Calu3 (cell line): ENCODE data around the gene AIP. TPM values are rescaled to one million over a fixed set of nuclear protein-coding genes. Genes with fewer than 3 reads are reported as not detected.

Source experiments
- BruUV-seq: library from RNA; stranded (reverse); fragments of 400-500 nt; replicated peaks from 2 replicates; lab custom pipeline; 2021; lab: Mats Ljungman, UMichigan
- CTCF ChIA-PET: fragments of 300-600 bp; sonication (Branson Sonifier 250); formaldehyde crosslinking; loops from one replicate; lab custom pipeline; 2022; ENCODE audit warnings: antibody characterized with exemption; lab: Charles Lee
- DNase-seq: peaks from one replicate; pipeline ENCODE4 v3.0.0; 2022
- H3K27ac Mint-ChIP-seq: one replicate; pipeline ENCODE4 v1.8.0; 2022; ENCODE audit warnings: mixed read lengths; ENCODE audit not compliant: unreplicated experiment
- H3K27me3 Mint-ChIP-seq: one replicate; pipeline ENCODE4 v1.8.0; 2022; ENCODE audit warnings: mixed read lengths; ENCODE audit not compliant: unreplicated experiment
- H3K36me3 Mint-ChIP-seq: one replicate; pipeline ENCODE4 v1.8.0; 2022; ENCODE audit warnings: mild to moderate bottlenecking, moderate library complexity, mixed read lengths; ENCODE audit not compliant: insufficient read depth, unreplicated experiment
- H3K4me1 Mint-ChIP-seq: one replicate; pipeline ENCODE4 v1.8.0; 2022; ENCODE audit warnings: mild to moderate bottlenecking, low read depth, mixed read lengths; ENCODE audit not compliant: unreplicated experiment
- H3K4me3 Mint-ChIP-seq: one replicate; pipeline ENCODE4 v1.8.0; 2022; ENCODE audit warnings: mild to moderate bottlenecking, low read depth, moderate library complexity, mixed read lengths; ENCODE audit not compliant: unreplicated experiment
- H3K9me3 Mint-ChIP-seq: one replicate; pipeline ENCODE4 v1.8.0; 2022; ENCODE audit warnings: low read depth, mixed read lengths; ENCODE audit not compliant: unreplicated experiment
- intact Hi-C: fragments of 100-400 bp; cut with micrococcal nuclease; formaldehyde crosslinking; loops from one replicate; pipeline ENCODE4 v1.10.0; 2022; ENCODE audit not compliant: unreplicated experiment
- total RNA-seq: library from RNA; stranded (reverse); gene quantifications from 2 replicates; pipeline ENCODE4 v1.2.3, GENCODE V29; 2022
- TF ChIP-seq, protein P1 (sequence below): fragments of 200-600 bp; IDR thresholded peaks from one replicate; pipeline ENCODE4 v1.8.0; 2022; ENCODE audit warnings: antibody characterized with exemption; ENCODE audit not compliant: unreplicated experiment

Gene AIP
- total RNA-seq, 1 experiment from 2014 or later, result 44.0 TPM

DNA sequence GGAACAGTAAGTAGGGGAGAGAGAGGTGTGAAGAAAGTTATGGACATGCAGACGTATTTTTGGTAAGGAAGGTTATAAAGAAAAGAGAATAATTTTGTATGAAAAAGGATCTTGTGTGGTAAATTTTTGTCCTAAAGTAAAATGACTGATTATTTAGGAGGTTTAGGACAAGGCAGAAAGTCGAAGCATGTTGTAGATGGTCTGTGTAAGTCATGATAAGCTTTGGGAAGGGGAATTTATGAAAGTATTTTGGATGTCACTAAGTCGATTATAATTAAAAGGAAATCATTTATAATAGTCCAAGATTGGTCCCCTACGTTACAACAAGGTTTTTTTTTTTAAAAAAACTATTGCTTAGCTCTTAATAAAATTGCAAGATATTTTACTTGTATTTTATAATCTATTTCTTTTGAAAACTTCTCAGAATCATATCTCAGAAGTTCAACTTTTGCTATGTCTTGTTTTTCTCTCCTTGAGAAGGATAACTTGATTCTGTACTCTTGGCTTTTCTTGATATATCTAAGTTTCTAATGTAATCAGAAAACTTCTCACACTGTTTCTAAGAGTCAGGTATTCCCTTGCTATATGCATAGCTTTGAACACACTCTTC, 51.3 kb downstream of the AIP start:
- Mint-ChIP-seq H3K27ac (no peak overlapping the region), H3K9me3 (peaks cover 10% of the 10 kb centered on the region), H3K4me3 (no peak overlapping the region), H3K4me1 (no peaks in the 10 kb centered on the region), H3K27me3 (no peaks in the 10 kb centered on the region), H3K36me3 (peaks cover 4% of the 10 kb centered on the region)
- no TSS peak for BruUV-seq
- no peak for DNase-seq
- CTCF ChIA-PET, result interaction anchor here (0.6 kb wide), 1 partner anchor 513 kb away, joined by 3 read pairs; no protein-coding TSS in a partner anchor
- TF ChIP-seq, protein P1, sequence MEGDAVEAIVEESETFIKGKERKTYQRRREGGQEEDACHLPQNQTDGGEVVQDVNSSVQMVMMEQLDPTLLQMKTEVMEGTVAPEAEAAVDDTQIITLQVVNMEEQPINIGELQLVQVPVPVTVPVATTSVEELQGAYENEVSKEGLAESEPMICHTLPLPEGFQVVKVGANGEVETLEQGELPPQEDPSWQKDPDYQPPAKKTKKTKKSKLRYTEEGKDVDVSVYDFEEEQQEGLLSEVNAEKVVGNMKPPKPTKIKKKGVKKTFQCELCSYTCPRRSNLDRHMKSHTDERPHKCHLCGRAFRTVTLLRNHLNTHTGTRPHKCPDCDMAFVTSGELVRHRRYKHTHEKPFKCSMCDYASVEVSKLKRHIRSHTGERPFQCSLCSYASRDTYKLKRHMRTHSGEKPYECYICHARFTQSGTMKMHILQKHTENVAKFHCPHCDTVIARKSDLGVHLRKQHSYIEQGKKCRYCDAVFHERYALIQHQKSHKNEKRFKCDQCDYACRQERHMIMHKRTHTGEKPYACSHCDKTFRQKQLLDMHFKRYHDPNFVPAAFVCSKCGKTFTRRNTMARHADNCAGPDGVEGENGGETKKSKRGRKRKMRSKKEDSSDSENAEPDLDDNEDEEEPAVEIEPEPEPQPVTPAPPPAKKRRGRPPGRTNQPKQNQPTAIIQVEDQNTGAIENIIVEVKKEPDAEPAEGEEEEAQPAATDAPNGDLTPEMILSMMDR, result no peak
- intact Hi-C loops, result no loop called here

DNA sequence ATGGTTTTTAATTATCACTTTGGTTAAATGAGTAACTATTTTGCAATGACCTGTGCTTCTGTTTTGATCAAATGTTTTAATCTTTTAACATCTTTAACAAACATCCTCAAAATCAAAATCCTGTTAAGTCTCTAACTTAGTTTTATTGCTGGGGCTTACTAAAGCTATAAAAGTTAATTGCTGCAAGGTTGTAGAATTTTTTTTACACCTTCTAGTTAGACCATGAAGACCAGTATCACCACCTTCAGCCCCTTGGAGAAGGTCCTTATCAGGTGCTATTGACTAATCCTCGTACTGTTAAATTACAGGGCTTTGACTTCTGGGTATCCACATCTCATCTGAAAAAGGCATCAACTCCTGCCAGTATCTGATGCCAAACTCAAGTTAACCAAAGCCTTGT, 52.7 kb downstream of the AIP start:
- no peaks in the 10 kb centered on the region for H3K4me1 Mint-ChIP-seq
- no peak overlapping the region for H3K27ac Mint-ChIP-seq
- no peak overlapping the region for H3K4me3 Mint-ChIP-seq
- no peaks in the 10 kb centered on the region for H3K27me3 Mint-ChIP-seq
- CTCF ChIA-PET, result no interaction called here
- BruUV-seq, result no TSS peak
- TF ChIP-seq, protein P1, result no peak
- intact Hi-C loops, result no loop called here
- DNase-seq, result no peak
- peaks cover 4% of the 10 kb centered on the region for H3K36me3 Mint-ChIP-seq
- peaks cover 10% of the 10 kb centered on the region for H3K9me3 Mint-ChIP-seq

DNA sequence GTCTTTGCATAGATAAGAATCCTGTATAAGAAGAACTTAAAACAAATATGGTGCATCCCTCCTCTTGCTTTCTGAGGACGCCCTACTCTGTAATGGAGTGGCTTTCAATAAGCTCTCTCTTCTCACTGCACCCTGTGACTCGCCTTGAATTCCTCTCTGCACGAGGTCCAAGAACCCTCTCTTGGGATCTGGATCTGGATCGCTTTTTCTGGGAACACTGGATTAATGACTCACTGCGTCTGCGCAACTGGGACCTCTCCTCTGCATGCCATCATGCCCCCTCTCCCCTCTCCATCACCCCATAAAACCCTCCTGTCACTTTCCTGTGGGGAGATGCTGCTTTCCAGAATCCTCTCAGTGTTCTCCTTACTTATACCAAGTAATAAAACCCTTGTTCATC, 55.5 kb downstream of the AIP start:
- no peak for DNase-seq
- Mint-ChIP-seq H3K27me3 (no peaks in the 10 kb centered on the region), H3K27ac (no peak overlapping the region), H3K9me3 (peaks cover 8% of the 10 kb centered on the region), H3K4me3 (no peak overlapping the region), H3K4me1 (no peaks in the 10 kb centered on the region), H3K36me3 (peaks cover 4% of the 10 kb centered on the region)
- TF ChIP-seq, protein P1, result no peak
- intact Hi-C loops, result no loop called here
- BruUV-seq, result no TSS peak
- CTCF ChIA-PET, result no interaction called here

DNA sequence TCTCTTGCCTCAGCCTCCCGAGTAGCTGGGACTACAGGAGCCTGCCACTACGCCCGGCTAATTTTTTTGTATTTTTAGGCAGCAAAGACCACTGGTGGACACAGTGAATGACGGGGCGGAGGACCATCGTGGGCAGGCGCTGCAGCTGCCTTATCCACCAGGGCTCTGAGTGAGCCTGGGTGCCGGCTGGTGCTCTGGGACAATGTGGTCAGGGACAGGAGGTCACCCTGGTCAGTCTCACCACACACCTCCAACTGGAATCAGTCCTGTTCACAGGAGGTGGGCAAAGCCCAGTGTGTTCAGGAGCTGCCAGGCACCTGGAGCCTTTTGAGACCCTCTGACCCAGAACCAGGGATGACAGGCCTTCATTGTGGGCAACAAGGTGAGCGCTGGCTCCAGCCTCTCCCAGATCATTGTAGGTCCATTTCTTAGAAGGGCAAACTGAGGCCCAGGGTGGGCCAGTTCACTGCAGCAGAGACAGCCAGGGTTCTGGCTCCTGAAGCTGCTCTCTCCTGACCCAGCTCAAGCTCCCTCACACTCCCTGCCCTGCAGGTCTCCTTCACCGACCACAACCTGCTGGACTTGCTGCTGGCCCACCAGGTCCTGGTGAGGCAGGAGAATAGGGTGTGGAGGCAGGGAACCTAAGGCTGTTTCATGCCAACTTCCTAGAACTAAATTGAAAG, 56.1 kb downstream of the AIP start:
- Mint-ChIP-seq H3K9me3 (peaks cover 5% of the 10 kb centered on the region), H3K36me3 (no peaks in the 10 kb centered on the region), H3K27me3 (no peaks in the 10 kb centered on the region), H3K4me3 (no peak overlapping the region), H3K4me1 (no peaks in the 10 kb centered on the region), H3K27ac (no peak overlapping the region)
- TF ChIP-seq, protein P1, result no peak
- CTCF ChIA-PET, result no interaction called here
- BruUV-seq, result no TSS peak
- intact Hi-C loops, result no loop called here
- no peak for DNase-seq
